ENCODE data around the gene OR3A3.
"Not testable (repeated sequence)": the region's sequence is repeated elsewhere in the genome, so short reads cannot be mapped to it uniquely, and the experiment has no call there.

The OR3A3 gene

DNA sequence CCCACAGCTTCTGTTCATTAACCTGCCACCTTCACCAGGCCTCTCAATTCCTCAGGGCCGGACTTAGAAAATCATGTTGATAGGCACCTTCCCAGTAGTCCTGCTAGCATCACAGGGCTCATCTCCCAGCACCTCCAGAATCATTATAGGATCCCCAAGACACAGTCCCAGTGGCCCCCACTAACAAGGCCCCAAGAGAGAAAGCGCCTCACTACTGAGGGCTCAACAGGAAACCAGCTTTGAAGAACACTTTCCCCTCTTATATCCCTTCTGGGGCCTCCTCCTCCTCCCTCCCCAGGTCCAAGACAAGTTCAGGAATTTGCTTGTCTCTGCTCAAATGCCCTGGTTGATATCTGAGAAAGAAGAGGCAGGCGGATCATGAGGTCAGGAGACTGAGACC is at the start of gene OR3A3:
Gene OR3A3 (plus strand): TSS at position 301 of the 400 bp plus-strand sequence.
- Histone ChIP-seq H3K9me3 (ENCODE audit: control insufficient read depth, insufficient read depth, low read length) (no peaks in the 10 kb centered on the region; the same call in 1 of the 2 replicates), H3K27me3 (ENCODE audit: control insufficient read depth, insufficient read depth, low read length) (no peaks in the 10 kb centered on the region), H3K27ac (ENCODE audit: low read length) (no peak within 1 kb of the TSS), H3K36me3 (ENCODE audit: control insufficient read depth, insufficient read depth, low read length) (no peaks in the 10 kb centered on the region), H3K4me1 (ENCODE audit: control insufficient read depth, insufficient read depth, low read length) (no peaks in the 10 kb centered on the region), H3K4me3 (ENCODE audit: low read length) (no peak within 1 kb of the TSS)
- DNase-seq (ENCODE audit: low read depth, low spot score), result no peak
- WGBS (ENCODE audit: insufficient coverage, insufficient read length), result no CpG with 5 or more reads among the region's 3 CpGs

DNA sequence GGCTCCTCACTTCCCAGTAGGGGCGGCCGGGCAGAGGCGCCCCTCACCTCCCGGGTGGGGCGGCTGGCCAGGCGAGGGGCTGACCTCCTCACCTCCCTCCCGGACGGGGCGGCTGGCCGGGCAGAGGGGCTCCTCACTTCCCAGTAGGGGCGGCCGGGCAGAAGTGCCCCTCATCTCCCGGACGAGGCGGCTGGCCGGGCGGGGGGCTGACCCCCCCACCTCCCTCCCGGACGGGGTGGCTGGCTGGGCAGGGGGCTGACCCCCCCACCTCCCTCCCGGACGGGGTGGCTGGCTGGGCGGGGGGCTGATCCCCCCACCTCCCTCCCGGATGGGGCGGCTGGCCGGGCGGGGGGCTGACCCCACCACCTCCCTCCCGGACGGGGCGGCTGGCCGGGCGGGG is 40.0 kb upstream of the OR3A3 start:
- not testable (repeated sequence) for H3K27ac ChIP-seq (ENCODE audit: low read length); H3K36me3 ChIP-seq (ENCODE audit: control insufficient read depth, insufficient read depth, low read length); DNase-seq (ENCODE audit: low read depth, low spot score); H3K4me3 ChIP-seq (ENCODE audit: low read length); H3K4me1 ChIP-seq (ENCODE audit: control insufficient read depth, insufficient read depth, low read length); H3K9me3 ChIP-seq (ENCODE audit: control insufficient read depth, insufficient read depth, low read length); H3K27me3 ChIP-seq (ENCODE audit: control insufficient read depth, insufficient read depth, low read length)
- WGBS (ENCODE audit: insufficient coverage, insufficient read length), result no CpG with 5 or more reads among the region's 31 CpGs

DNA sequence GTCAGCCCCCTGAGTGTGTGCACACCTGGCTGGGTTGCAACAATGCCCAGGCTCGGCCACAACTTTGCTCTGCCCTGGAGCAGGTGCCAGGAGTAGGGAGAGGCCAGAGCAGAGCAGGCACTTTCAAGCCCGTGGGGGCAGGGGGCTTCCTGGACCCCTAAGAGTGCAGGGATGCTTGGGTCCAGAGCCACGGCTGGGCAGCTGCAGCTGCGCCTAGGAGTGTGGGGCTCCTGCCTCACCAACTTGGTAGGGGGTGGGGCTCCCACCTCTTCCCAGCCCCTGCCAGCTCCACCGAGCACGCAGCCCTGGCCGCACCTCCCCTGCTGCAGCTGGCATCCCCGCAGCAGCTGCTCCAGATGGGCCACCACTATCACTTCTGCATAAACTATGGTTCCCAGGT is 32.8 kb upstream of the OR3A3 start:
- no peaks in the 10 kb centered on the region for H3K36me3 ChIP-seq (ENCODE audit: control insufficient read depth, insufficient read depth, low read length)
- no peak overlapping the region for H3K27ac ChIP-seq (ENCODE audit: low read length)
- H3K9me3 ChIP-seq (ENCODE audit: control insufficient read depth, insufficient read depth, low read length), result no peaks in the 10 kb centered on the region
- DNase-seq (ENCODE audit: low read depth, low spot score), result no peak
- H3K4me3 ChIP-seq (ENCODE audit: low read length), result no peak overlapping the region
- WGBS (ENCODE audit: insufficient coverage, insufficient read length), result no CpG with 5 or more reads among the region's 8 CpGs
- H3K27me3 ChIP-seq (ENCODE audit: control insufficient read depth, insufficient read depth, low read length), result no peaks in the 10 kb centered on the region
- 0 out of 2 replicates have a peak, but pooled peaks cover 1% of the 10 kb centered on the region for H3K4me1 ChIP-seq (ENCODE audit: control insufficient read depth, insufficient read depth, low read length)

DNA sequence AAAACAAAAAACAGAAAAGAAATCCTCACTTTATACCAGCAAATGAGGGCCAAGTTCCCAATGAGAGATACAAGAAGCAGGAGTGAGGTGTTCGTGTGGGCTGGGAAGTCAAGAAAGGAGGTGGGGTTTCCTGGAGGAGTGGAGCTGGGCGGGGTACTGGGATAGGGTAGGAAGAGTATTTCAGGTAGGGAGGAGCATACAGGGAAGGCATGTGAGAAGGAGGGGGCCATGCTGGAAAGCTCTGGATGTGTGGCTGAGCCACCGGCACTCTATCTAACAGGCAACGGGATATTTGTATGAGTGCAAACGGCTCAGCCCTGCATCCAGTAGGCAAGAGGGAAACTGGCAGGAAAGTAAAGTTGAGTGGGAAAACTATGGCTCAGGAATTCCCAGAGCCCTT is 29.2 kb upstream of the OR3A3 start:
- Histone ChIP-seq H3K27ac (ENCODE audit: low read length) (no peak overlapping the region), H3K36me3 (ENCODE audit: control insufficient read depth, insufficient read depth, low read length) (no peaks in the 10 kb centered on the region; the same call in 1 of the 2 replicates), H3K27me3 (ENCODE audit: control insufficient read depth, insufficient read depth, low read length) (no peaks in the 10 kb centered on the region), H3K9me3 (ENCODE audit: control insufficient read depth, insufficient read depth, low read length) (no peaks in the 10 kb centered on the region), H3K4me1 (ENCODE audit: control insufficient read depth, insufficient read depth, low read length) (0 out of 2 replicates have a peak, but pooled peaks cover 1% of the 10 kb centered on the region), H3K4me3 (ENCODE audit: low read length) (no peak overlapping the region)
- no CpG with 5 or more reads among the region's 5 CpGs for WGBS (ENCODE audit: insufficient coverage, insufficient read length)
- no peak for DNase-seq (ENCODE audit: low read depth, low spot score)

DNA sequence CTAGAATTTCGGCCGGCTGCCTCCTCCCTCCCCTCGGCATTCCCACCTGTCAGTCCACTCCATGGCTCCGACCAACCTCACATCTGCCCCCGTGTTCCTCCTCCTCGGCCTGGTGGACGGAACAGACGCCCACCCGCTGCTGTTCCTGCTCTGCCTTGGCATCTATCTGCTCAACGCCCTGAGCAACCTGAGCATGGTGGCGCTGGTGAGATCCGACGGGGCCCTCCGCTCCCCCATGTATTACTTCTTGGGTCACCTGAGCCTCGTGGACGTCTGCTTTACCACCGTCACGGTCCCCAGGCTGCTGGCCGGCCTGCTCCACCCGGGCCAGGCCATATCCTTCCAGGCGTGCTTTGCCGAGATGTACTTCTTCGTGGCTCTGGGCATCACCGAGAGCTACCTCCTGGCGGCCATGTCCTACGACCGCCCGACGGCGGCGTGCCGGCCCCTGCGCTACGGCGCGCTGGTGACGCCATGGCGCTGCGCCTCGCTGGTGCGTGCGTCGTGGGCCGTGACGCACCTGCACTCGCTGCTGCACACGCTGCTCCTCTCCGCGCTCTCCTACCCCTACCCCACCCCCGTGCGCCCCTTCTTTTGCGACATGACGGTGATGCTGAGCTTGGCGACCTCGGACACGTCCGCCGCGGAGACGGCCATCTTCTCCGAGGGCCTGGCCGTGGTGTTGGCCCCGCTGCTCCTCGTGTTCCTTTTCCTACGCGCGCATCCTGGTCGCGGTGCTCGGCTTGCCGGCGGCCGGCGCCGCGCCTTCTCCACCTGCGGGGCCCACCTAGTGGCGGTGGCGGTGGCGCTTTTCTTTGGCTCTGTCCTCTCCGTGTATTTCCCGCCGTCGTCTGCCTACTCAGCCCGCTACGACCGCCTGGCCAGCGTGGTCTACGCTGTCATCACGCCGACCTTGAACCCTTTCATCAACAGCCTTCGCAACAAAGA is 25.0 kb upstream of the OR3A3 start, which contains the start of gene OR3A2:
Gene OR3A2 (minus strand): TSS at position 440 of the 948 bp plus-strand sequence.
- Histone ChIP-seq H3K4me1 (ENCODE audit: control insufficient read depth, insufficient read depth, low read length) (0 out of 2 replicates have a peak, but pooled peaks cover 1% of the 10 kb centered on the region), H3K27me3 (ENCODE audit: control insufficient read depth, insufficient read depth, low read length) (no peaks in the 10 kb centered on the region), H3K36me3 (ENCODE audit: control insufficient read depth, insufficient read depth, low read length) (no peaks in the 10 kb centered on the region; the same call in 1 of the 2 replicates), H3K4me3 (ENCODE audit: low read length) (no peak within 1 kb of the TSS), H3K27ac (ENCODE audit: low read length) (no peak within 1 kb of the TSS), H3K9me3 (ENCODE audit: control insufficient read depth, insufficient read depth, low read length) (no peaks in the 10 kb centered on the region)
- no peak for DNase-seq (ENCODE audit: low read depth, low spot score)
- no CpG with 5 or more reads among the region's 92 CpGs for WGBS (ENCODE audit: insufficient coverage, insufficient read length)

DNA sequence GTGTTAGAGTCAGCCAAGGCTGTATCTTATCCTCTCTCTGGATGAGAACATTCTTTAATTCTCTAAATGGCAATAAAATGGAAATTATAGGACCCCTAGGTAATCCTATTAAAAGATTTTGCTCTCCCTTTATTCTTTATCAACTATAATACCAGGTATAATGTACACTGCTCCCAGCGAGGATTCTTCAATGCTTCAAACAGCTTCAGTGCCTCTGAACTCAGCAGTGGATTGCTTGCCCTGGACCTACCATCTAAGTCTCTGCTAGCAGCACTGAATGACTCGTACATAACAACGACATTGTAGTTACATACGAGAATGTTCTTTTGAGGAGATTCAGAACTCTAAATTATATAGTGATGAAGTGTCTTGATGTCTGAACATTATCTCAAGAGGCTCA is 21.4 kb upstream of the OR3A3 start:
- no peak overlapping the region for H3K27ac ChIP-seq (ENCODE audit: low read length)
- no peaks in the 10 kb centered on the region for H3K9me3 ChIP-seq (ENCODE audit: control insufficient read depth, insufficient read depth, low read length)
- no peak overlapping the region for H3K4me3 ChIP-seq (ENCODE audit: low read length)
- no peaks in the 10 kb centered on the region for H3K4me1 ChIP-seq (ENCODE audit: control insufficient read depth, insufficient read depth, low read length)
- WGBS (ENCODE audit: insufficient coverage, insufficient read length), result no CpG with 5 or more reads among the region's 4 CpGs
- no peaks in the 10 kb centered on the region for H3K27me3 ChIP-seq (ENCODE audit: control insufficient read depth, insufficient read depth, low read length)
- no peaks in the 10 kb centered on the region; the same call in 1 of the 2 replicates for H3K36me3 ChIP-seq (ENCODE audit: control insufficient read depth, insufficient read depth, low read length)
- no peak for DNase-seq (ENCODE audit: low read depth, low spot score)

DNA sequence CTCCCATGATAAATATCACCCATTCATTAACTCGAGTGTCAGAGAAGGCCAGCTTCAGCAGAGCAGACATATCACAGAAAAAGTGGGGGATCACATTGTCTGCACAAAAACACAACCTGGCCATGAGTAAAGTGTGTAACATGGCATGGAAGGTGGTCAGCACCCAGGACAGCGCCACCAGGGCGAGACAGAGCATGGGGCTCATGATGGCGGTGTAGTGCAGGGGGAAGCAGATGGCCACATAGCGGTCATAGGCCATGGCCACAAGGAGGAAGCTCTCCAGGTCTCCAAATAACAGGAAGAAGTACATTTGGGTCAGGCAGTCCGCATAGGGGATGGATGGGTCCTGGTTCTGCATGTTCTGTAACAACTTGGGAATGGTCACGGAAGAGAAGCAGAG is 13.4 kb upstream of the OR3A3 start:
- H3K4me3 ChIP-seq (ENCODE audit: low read length); H3K27me3 ChIP-seq (ENCODE audit: control insufficient read depth, insufficient read depth, low read length); H3K27ac ChIP-seq (ENCODE audit: low read length); H3K4me1 ChIP-seq (ENCODE audit: control insufficient read depth, insufficient read depth, low read length); H3K9me3 ChIP-seq (ENCODE audit: control insufficient read depth, insufficient read depth, low read length); DNase-seq (ENCODE audit: low read depth, low spot score); H3K36me3 ChIP-seq (ENCODE audit: control insufficient read depth, insufficient read depth, low read length): not testable (repeated sequence)
- no CpG with 5 or more reads among the region's 7 CpGs for WGBS (ENCODE audit: insufficient coverage, insufficient read length)

DNA sequence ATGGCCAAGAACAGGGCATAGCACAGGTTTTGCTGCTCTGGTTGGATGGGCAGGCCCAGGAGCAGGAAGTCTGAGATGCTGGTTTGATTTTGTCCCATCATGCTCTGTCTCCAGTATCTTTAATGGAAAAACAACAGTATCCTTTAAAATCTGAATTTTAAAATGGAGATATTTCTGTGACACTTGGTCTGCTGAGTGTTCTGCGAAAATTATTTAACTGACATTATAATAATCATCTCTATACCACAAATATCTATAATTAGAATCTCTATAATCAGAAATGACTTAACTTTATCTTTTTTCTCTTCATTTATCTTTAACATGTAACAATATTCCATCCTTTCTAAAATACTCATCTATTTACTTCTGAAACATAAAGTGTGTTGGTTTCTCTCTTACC is 12.9 kb upstream of the OR3A3 start, which contains the start of gene OR1E1:
Gene OR1E1 (minus strand): TSS at position 101 of the 400 bp plus-strand sequence. CDS start 0 bp downstream, at position 101.
- DNase-seq (ENCODE audit: low read depth, low spot score), result no peak
- Histone ChIP-seq H3K4me1 (ENCODE audit: control insufficient read depth, insufficient read depth, low read length) (no peaks in the 10 kb centered on the region), H3K27ac (ENCODE audit: low read length) (no peak within 1 kb of the TSS), H3K36me3 (ENCODE audit: control insufficient read depth, insufficient read depth, low read length) (no peaks in the 10 kb centered on the region), H3K9me3 (ENCODE audit: control insufficient read depth, insufficient read depth, low read length) (no peaks in the 10 kb centered on the region), H3K27me3 (ENCODE audit: control insufficient read depth, insufficient read depth, low read length) (no peaks in the 10 kb centered on the region), H3K4me3 (ENCODE audit: low read length) (no peak within 1 kb of the TSS)
- WGBS (ENCODE audit: insufficient coverage, insufficient read length), result no CpG with 5 or more reads among the region's 1 CpG

DNA sequence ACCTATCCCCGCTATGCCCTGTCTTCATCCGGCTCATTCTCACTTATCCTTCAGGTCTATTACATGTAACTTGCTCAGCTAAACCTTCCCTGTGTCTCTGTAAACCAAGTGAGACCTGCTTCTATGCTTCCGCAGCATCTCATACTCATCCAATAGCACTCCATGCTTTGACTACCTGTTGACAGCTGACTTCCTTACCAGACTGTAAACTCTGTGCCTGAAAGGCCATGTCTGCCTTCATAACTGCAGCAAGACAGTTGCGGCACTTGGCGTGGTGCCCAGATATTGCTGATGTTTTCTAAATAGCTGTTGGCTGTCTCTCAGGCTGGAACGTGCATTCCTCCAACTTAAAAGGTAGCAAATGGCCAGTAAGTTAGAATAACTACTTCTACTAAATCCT is 11.1 kb upstream of the OR3A3 start:
- no CpG with 5 or more reads among the region's 6 CpGs for WGBS (ENCODE audit: insufficient coverage, insufficient read length)
- DNase-seq (ENCODE audit: low read depth, low spot score), result no peak
- no peak overlapping the region for H3K27ac ChIP-seq (ENCODE audit: low read length)
- H3K4me3 ChIP-seq (ENCODE audit: low read length), result no peak overlapping the region
- H3K9me3 ChIP-seq (ENCODE audit: control insufficient read depth, insufficient read depth, low read length), result no peaks in the 10 kb centered on the region
- H3K36me3 ChIP-seq (ENCODE audit: control insufficient read depth, insufficient read depth, low read length), result no peaks in the 10 kb centered on the region
- H3K4me1 ChIP-seq (ENCODE audit: control insufficient read depth, insufficient read depth, low read length), result no peaks in the 10 kb centered on the region
- H3K27me3 ChIP-seq (ENCODE audit: control insufficient read depth, insufficient read depth, low read length), result no peaks in the 10 kb centered on the region

DNA sequence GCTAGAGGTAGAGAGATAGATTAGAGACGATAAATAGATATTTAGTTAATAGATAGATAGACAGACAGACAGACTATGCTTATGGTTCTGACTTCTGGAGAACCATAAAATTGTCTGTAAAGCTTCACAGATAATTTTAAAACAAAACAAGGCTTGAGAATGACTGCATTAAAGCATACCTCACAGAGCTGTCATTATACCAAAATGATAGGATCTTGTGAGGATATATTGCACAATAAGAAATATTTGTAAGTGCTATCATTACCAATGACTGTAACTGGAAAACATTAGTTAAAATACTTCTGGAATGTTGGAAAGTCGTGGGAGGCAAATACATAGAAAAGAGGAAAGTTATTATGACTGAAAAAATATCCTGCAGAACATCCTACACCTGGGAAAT is 9.4 kb upstream of the OR3A3 start:
- Histone ChIP-seq H3K36me3 (ENCODE audit: control insufficient read depth, insufficient read depth, low read length) (no peaks in the 10 kb centered on the region), H3K4me1 (ENCODE audit: control insufficient read depth, insufficient read depth, low read length) (no peaks in the 10 kb centered on the region), H3K27me3 (ENCODE audit: control insufficient read depth, insufficient read depth, low read length) (no peaks in the 10 kb centered on the region), H3K9me3 (ENCODE audit: control insufficient read depth, insufficient read depth, low read length) (no peaks in the 10 kb centered on the region), H3K4me3 (ENCODE audit: low read length) (no peak overlapping the region), H3K27ac (ENCODE audit: low read length) (no peak overlapping the region)
- WGBS (ENCODE audit: insufficient coverage, insufficient read length), result 100% methylated on average over 1 of the region's 2 CpGs
- DNase-seq (ENCODE audit: low read depth, low spot score), result no peak
